A549 treated with AZD9567 at 1 μM for 4 hours (cell line): ENCODE results near the gene EPHA10. TPM values are rescaled to one million over a fixed set of nuclear protein-coding genes. Genes with fewer than 3 reads are reported as not detected.

ENCODE experiments used
- total RNA-seq: library from RNA; stranded (reverse); fragments of 200-300 nt; extraction: Qiagen RNA extraction; gene quantifications from 5 replicates; pipeline ENCODE4 v1.2.3, GENCODE V29; 2022; ENCODE audit not compliant: insufficient read depth

EPHA10 gene
- total RNA-seq = 1.0 to 1.4 TPM (median 1.2 TPM) in 5 replicates

DNA sequence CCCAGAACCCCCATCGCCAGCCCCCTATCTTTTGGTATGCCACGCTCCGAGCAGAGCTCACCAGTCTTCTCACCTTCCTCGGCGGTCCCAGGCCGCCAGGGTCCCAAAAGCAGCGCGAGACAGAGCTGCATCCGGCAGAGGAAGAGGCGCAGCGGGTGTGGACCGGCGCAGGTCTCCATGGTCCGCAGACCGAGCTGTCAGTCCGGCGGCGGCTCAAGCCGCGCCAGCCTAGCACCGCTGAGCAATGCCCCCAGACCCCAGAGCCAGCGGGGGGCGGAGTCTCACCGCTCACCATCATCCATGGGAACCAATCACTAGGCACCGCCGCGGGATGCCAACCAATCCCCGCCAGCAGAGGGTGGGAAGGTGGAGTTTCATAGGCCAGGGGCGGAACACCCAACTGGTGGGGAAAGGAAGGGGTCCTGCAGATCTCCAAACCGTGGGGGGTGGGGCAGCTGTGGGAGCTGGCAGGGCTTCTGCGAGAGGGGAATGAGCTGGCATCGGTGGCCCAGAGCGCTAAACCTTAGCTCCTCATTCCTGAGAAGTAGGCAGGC is at the start of gene EPHA10:
EPHA10 (minus strand) TSS at position 233 of the 554 bp plus-strand sequence; CDS start at position 179, 54 bp downstream.

GRCh38 chr1:37807555-37808368 is 42.8 kb upstream of the EPHA10 start, which contains the start of the genes C1orf122 and YRDC:
Gene C1orf122 (plus strand): TSS chr1:37807790. CDS start chr1:37808405, 615 bp downstream.
Gene YRDC (minus strand): TSS chr1:37808208. CDS start chr1:37808180, 28 bp downstream.

DNA sequence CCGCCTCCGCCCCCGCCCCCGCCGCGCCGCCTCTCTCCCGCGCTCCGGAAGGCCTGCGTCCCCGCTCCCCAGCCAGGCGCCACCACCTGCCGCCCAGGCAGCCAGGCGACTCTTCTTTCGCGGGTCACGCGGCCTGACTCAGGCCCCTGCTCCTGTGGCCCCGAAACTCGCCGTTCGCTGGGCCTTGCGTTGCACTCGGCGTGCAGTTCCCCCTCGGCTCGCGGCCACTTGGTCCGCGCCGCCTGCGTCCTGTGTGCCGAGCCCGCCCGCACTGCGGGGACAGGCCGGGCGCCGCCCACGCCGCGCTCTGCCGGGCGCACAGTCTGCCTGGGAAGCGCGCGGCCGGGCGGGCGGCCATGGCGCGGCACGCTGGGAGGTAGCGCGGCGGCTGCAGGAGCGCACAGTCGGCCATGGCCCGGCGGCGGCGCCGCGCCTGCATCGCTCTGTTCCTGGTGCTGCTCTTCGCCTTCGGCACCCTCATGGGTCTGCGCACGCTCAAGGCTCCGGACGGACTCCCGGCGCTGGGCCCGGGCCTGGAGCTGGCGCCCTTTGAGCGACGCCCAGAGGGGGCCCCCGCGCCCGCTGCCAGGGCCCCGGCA is 29.0 kb upstream of the EPHA10 start, which contains the start of gene MANEAL:
MANEAL (plus strand) TSS at position 75 of the 599 bp plus-strand sequence; CDS start at position 411, 336 bp downstream.

DNA sequence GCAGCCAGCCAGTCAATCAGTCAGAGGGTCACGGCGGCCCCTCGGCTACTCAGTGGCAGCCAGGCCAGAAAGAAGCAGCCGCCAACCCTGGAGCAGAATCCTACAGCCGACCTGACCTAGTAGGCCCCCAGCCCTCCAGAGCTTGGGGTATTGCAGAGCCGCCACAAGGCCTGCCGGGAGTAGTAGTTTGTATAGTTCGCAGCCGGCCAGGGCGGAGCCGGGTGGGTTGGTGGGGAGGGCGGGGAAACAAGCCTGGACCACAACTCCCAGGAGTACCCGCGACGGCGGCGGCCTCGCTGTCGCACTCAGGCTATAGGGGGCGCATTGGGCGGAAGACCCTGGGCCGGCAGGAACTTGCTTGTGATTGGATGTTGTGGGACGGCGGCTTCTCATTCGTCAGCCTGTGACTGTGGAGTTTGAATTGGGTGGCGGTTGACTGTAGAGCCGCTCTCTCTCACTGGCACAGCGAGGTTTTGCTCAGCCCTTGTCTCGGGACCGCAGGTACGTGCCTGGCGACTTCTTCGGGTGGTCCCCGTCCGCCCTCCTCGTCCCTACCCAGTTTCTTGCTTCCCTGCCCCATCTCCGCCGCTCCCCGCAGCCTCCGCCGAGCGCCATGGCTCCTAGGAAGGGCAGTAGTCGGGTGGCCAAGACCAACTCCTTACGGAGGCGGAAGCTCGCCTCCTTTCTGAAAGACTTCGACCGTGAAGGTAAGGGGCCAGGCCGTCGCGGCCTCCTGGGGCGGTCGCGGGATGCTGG is 72.7 kb downstream of the EPHA10 start, which contains the start of gene CDCA8:
CDCA8 (plus strand) TSS at position 439 of the 756 bp plus-strand sequence; CDS start at position 614, 175 bp downstream.

Other genes with a start within 250 kb of the EPHA10 start
- gene SNIP1, start 210.8 kb downstream of the EPHA10 start, total RNA-seq = 11.1 to 14.2 TPM (median 13.4 TPM) in 5 replicates
- gene DNALI1, start 208.2 kb downstream of the EPHA10 start, total RNA-seq = 0.09 to 0.14 TPM (median 0.09 TPM) in 3 of 5 replicates, not detected in the others
- gene GNL2, start 169.2 kb downstream of the EPHA10 start, total RNA-seq = 51.9 to 59.4 TPM (median 56.7 TPM) in 5 replicates
- gene RSPO1, start 130.2 kb downstream of the EPHA10 start, total RNA-seq = 0.07 to 0.11 TPM (median 0.10 TPM) in 4 of 5 replicates, not detected in the other
- 46.1 to 57.9 TPM (median 49.3 TPM) in 5 replicates for gene CDCA8, start 72.6 kb downstream of the EPHA10 start, total RNA-seq
- gene MANEAL, start 28.7 kb upstream of the EPHA10 start, total RNA-seq = 19.5 to 24.3 TPM (median 23.9 TPM) in 5 replicates
- 26.3 to 63.4 TPM (median 58.0 TPM) in 5 replicates for gene C1orf122, start 42.7 kb upstream of the EPHA10 start, total RNA-seq
- 13.0 to 19.0 TPM (median 17.8 TPM) in 5 replicates for gene YRDC, start 43.1 kb upstream of the EPHA10 start, total RNA-seq
- 4.5 to 5.0 TPM (median 4.8 TPM) in 5 replicates for gene MTF1, start 94.5 kb upstream of the EPHA10 start, total RNA-seq
- 4.0 to 6.1 TPM (median 4.1 TPM) in 5 replicates for gene INPP5B, start 181.9 kb upstream of the EPHA10 start, total RNA-seq
- 48.6 to 71.7 TPM (median 51.2 TPM) in 5 replicates for gene SF3A3, start 224.9 kb upstream of the EPHA10 start, total RNA-seq
- 6.2 to 8.9 TPM (median 7.7 TPM) in 5 replicates for gene FHL3, start 240.4 kb upstream of the EPHA10 start, total RNA-seq
- 37.9 to 72.9 TPM (median 42.0 TPM) in 5 replicates for gene UTP11, start 247.6 kb upstream of the EPHA10 start, total RNA-seq